ENCODE results near the gene GPSM1.

Gene GPSM1, protein sequence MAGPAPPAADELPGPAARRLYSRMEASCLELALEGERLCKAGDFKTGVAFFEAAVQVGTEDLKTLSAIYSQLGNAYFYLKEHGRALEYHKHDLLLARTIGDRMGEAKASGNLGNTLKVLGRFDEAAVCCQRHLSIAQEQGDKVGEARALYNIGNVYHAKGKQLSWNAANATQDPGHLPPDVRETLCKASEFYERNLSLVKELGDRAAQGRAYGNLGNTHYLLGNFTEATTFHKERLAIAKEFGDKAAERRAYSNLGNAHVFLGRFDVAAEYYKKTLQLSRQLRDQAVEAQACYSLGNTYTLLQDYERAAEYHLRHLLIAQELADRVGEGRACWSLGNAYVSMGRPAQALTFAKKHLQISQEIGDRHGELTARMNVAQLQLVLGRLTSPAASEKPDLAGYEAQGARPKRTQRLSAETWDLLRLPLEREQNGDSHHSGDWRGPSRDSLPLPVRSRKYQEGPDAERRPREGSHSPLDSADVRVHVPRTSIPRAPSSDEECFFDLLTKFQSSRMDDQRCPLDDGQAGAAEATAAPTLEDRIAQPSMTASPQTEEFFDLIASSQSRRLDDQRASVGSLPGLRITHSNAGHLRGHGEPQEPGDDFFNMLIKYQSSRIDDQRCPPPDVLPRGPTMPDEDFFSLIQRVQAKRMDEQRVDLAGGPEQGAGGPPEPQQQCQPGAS

DNA sequence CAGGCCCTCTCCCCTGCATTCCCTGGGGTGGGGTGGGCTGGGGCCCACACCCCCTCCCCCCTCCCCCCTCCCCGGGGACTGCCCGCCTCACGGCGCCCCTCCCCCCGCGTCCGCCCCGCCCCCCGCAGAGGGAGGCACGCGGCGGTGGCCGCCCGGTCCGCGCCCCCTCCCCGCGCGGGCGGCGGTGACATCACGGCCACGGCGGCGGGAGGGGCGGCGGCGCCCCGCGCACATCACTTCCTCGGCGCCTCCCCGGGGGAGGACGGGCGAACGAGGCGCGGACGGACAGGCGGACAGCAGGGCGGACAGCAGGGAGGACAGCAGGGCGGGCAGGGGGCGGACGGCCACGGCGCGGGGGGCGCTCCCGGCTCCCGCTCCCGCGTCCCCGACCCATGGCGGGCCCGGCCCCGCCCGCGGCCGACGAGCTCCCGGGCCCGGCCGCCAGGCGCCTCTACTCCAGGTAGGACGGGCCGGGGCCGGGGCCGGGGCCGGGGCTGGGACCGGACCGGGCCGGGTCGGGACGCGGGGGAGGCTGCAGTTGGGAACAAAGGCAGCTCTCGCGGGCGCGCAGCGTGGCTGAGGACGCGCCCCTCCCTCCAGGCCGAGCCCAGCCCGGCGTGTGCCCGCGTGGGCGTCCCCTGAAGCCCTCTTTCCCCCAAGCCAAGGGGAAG, at the start of gene GPSM1:
Gene GPSM1, plus strand, starts transcription at position 236 of the 671 bp plus-strand sequence. Its CDS starts 157 bp downstream, at position 393.
- DNase-seq (ENCODE audit: low read depth in 2 of 2, low spot score in 1 of 2): peak in 1 of 2 donors; percentile 10

DNA sequence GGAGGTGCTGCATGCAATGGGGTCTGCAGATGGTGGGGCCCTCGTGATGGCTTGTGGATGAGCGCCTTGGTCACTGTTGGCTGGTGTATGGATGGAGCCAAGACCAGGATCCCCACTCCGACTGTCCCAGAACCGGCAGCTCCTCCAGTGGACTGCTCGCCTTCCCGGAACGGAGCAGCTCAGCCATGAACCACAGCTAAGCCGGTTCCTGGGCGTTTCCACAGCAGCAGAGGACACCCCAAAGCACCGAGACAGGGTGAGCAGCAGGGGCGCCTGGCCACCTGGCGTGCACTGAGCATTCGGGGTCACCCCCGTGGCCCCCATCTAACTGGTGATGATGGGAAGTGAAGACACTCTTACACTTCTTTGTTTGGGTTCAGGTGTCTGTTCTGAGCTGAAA, 49.6 kb upstream of the GPSM1 start:
- DNase-seq (ENCODE audit: low read depth in 2 of 2, low spot score in 1 of 2): no peak

- DNase-seq (ENCODE audit: low read depth in 2 of 2, low spot score in 1 of 2): no peak
These were observed 49.1 kb upstream of the GPSM1 start for GRCh38 chr9:136278221-136278620.

DNA sequence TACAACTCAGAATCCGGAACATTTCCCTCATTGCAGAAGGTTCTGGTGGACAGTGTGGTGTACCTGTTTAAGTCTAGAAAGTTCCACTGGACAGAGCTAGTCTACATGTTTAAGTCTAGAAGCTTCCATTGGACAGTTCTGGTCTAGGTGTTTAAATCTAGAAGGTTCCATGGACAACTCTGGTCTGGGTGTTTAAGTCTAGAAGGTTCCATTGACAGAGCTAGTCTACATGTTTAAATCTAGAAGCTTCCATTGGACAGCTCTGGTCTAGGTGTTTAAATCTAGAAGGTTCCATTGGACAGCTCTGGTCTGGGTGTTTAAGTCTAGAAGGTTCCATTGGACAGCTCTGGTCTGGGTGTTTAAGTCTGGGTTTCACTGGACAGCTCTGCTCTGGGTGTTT, 48.4 kb upstream of the GPSM1 start:
- no peak for DNase-seq (ENCODE audit: low read depth in 2 of 2, low spot score in 1 of 2)

- DNase-seq (ENCODE audit: low read depth in 2 of 2, low spot score in 1 of 2): no peak
These were observed 47.9 kb upstream of the GPSM1 start for GRCh38 chr9:136279471-136279870.

GRCh38 chr9:136280535-136281315, 46.6 kb upstream of the GPSM1 start:
- no peak for DNase-seq (ENCODE audit: low read depth in 2 of 2, low spot score in 1 of 2)

DNA sequence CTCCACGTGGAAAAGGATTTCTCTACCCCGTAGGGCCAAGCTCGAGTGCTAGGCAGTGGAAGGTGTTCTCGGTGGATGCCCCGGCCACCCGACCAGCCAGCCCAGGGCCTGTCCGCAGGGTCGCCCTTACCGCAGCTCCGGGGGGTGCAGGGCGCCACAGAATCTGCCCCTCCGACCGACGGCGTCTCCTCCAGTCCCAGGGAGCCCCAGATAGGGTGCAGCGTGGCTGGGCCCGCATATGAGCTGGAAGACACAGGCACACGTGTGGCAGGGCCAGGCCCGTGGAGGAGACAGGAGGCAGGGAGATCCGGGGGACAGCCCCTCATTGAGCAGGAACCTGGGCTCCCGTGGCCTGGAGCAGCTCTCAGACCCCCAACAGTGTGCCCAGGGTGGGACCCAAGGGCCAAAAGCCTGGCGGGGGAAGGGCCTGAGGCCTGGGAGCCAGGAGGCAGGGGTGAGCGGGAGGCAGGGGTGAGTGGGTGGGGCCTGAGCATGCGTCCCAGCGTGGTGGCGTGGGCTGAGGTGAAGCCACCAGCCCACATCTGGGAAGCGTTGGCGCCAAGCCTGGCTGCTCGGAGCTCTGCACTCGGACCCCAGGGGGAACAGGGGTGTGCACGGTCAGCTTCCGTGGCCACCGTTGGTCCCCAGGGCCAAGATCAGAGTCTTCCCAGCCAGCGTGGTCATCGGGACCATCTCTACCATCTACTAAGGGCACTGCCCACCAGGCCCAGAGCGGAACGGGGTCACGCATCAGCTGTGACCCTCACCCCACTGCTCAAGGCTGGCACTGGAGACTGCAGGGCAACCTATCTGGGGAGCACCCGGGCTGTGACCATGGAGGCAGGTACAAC, 45.7 kb upstream of the GPSM1 start:
- no peak for DNase-seq (ENCODE audit: low read depth in 2 of 2, low spot score in 1 of 2)

DNA sequence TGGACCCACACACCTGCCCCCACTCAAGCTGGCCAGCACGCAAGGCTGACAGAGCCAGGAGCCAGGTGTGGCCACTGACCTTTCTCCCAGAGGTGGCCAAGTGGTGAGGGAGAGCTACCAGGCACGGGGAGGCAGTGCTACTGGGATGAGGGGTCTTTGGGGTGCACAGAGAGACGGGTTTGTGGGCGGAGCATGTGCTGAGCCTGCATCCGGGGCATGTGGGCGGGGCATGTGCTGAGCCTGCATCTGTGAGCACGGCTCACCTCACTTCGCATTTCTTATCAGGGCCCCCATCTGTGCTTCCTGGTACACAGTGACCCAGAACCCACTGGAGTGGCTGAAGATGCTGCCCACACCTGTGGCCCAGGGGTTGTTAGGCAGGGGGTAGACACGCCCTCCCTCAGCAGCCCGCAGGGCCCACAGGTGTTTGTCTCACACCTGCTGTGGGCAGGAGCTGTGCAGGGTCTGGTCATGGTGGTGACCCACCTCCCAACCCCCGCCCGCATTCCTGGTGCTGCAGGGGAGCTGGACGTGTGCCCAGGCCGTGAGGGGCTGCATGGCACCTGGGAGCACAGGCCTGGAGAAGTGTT, 45.0 kb upstream of the GPSM1 start:
- no peak for DNase-seq (ENCODE audit: low read depth in 2 of 2, low spot score in 1 of 2)

DNA sequence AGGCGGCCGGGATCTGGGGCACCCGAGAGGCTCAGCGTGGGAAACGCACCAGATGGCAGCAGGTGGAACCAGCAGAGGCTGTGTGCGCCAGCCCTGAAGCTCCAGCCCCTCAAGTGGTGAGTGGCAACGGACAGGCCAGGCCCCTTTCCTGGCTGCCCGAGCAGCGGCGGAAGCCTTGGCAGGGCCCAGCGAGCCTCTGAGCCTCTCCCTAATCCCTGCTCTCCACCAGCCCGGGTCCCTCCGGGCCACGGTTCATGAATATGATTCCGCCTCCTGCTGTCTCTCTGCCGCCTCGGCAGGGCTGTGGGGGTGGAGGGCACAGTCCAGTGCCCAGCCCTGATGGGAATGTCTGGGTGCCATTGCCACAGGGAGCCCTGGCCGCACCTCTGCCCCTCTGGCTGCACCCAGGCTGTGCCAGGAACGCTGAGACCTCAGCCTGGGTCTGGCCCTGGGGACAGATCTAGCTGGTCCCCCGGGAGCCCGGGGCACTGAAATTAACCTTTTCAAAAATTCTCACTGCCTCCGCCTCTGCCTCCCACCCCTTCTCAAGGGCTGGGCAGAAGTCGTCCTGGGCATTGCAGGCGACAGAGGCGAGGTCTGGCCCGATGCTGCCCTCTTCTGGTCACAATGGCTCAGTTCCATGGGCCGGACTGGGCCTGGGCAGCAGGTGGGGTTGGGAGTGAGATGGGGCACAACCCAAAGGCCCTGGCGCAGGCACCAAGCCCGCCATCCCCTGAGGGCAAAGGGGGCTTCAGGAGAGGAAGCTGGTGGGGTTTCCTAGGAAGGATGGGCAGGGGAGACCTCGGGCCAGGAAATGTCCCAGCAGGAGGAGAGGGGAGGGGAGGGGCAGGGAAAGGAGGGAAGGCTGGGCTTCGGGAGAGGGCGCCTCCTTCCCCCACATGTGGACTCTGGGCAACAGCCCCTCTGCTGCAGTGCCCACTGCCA, 43.8 kb upstream of the GPSM1 start:
- peak; percentile 40 to 48 for DNase-seq (ENCODE audit: low read depth in 2 of 2, low spot score in 1 of 2)

- no peak for DNase-seq (ENCODE audit: low read depth in 2 of 2, low spot score in 1 of 2)
These were observed 43.0 kb upstream of the GPSM1 start for GRCh38 chr9:136284311-136284710.

DNA sequence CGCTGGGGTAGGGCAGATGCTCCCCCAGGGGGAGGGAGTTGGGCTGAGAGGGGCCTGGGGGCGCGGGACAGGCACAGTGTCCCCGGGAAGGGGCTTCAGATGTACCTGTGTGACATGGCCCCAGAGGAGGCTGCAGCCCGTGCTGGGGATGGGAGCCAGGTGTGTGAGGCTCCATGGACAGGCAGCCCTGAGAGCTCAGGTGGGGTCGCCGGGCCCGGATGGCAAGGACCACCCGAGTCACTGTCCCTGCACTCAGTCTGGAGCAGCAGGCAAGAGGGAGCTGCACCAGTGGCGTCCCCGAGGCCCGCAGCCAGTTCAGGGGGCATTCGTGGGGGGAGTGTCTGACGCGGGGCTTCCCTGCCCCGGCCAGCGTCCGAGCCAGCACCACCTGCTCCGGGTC, 42.4 kb upstream of the GPSM1 start:
- DNase-seq (ENCODE audit: low read depth in 2 of 2, low spot score in 1 of 2): no peak

- no peak for DNase-seq (ENCODE audit: low read depth in 2 of 2, low spot score in 1 of 2)
These were observed 41.6 kb upstream of the GPSM1 start for GRCh38 chr9:136285501-136286358.

DNA sequence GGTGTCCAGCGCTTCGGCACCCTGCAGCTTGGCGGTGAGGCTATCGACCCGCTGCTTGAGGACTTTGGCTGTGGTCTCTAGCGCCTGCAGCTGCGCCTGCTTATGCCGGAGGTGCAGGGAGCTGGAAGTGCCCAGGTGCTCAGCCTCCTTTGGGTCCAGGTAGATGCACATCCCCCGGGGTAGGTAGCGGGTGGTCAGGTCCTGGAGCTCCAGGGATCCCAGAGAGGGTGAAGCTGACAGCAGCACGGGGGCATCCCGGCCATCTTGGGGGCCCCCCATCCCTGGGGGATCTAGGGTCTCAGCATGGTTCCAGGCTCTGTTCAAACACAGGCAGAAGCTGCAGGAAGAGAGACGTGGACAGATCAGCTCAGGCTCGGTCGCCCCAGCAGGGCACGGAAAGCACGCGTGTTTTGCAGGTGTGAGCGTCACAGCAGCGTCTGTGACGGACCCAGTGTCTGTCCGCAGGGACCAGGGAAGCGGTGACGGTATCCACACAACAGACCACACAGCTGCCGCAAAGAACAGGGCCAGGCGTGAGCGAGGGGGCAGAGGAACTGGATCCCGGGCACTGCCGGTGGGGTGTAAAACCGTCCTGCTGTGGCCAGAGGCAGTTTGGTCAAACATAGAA, 40.9 kb upstream of the GPSM1 start:
- no peak for DNase-seq (ENCODE audit: low read depth in 2 of 2, low spot score in 1 of 2)

- DNase-seq (ENCODE audit: low read depth in 2 of 2, low spot score in 1 of 2): no peak
These were observed 40.4 kb upstream of the GPSM1 start for GRCh38 chr9:136286987-136287379.

- no peak for DNase-seq (ENCODE audit: low read depth in 2 of 2, low spot score in 1 of 2)
These were observed 39.2 kb upstream of the GPSM1 start for GRCh38 chr9:136287960-136288753.

DNA sequence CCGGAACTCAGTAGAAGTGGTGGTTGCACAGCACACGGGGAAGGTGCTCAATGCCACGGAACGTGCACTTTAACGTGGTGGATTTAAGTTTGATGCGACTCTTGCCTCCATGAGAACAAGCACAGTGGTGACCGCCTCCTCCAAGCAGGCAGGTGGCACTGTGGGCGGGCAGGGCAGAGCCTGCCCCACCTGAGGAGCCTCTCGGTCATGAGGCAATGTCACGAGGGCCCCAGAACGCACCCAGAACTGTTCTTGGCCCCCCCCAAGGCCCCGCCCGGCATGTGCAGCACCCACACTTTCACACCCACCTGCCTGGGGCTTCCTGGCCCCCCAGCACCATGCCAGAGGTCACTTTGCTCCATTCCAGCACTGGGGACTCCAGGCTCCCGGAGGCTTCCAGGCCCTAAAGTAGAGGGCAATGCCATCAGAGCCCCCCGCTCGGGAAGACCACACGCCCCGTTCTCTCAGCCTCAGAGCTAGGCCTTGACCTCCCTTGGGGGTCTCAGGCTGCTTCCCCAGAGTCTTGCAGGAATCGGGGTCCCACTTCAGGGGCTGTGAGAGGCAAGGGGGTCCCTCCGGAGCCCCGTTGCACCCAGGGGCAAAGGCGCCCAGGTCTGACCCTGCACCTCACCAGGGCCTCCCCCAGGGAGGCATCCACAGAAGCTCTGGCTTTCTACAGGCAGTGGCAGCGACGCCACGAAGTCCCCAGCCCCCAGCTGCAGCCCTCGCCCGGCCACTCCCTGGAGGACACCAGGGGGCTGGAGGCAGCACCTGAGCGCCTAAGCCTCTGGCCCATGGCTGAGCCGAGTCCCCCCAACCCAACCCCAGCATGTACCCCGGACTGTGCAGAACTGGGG, 37.5 kb upstream of the GPSM1 start:
- no peak for DNase-seq (ENCODE audit: low read depth in 2 of 2, low spot score in 1 of 2)
